HTERT RPE-1 (cell line): ENCODE results near the gene DCUN1D4.

Source experiments
- in situ Hi-C: fragments of 300-500 bp; cut with MboI; formaldehyde crosslinking; loops from 4 replicates; pipeline ENCODE4 v1.14.3; 2020; ENCODE audit warnings: low sequenced_read_pairs

The DCUN1D4 gene

DNA sequence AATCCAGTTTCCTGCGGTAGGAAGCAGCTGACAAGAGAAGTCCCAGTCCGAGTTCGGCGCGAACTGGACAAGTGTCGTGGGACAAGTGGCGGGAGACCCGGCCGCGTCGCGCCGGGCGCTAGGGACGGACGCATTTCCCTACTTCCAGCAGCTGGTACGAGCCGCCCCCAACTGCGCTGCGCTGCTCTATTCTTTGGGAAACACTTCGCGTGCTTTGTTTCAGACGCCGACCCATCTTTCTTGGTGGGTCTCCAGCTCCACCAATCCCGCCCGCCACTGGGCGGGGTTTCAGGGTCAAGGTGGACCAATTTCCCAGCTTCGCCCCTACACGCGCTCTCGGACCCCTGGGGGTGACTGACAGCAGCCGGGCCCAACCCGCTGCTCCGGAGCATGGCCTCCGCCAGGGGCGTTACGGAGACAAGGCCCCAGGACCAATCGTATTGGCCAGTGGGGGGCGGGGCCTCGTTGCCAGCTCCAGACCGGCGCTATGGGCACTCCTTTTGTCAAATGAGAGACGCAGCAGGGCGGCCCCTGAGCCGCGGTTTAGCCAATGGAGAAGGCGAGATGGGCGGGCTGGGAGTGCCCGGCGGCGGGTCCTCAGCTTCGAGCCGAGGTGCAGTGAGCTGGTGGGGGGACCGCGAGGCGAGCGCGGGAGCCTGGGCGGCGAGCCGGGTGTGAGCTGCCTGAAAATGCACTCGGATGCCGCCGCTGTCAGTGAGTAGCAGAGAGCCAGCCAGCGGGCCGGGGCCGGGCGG, at the start of gene DCUN1D4:
DCUN1D4 (plus strand) TSS at position 600 of the 755 bp plus-strand sequence; CDS start at position 690, 90 bp downstream.
- in situ Hi-C loops, result no loop called here

DNA sequence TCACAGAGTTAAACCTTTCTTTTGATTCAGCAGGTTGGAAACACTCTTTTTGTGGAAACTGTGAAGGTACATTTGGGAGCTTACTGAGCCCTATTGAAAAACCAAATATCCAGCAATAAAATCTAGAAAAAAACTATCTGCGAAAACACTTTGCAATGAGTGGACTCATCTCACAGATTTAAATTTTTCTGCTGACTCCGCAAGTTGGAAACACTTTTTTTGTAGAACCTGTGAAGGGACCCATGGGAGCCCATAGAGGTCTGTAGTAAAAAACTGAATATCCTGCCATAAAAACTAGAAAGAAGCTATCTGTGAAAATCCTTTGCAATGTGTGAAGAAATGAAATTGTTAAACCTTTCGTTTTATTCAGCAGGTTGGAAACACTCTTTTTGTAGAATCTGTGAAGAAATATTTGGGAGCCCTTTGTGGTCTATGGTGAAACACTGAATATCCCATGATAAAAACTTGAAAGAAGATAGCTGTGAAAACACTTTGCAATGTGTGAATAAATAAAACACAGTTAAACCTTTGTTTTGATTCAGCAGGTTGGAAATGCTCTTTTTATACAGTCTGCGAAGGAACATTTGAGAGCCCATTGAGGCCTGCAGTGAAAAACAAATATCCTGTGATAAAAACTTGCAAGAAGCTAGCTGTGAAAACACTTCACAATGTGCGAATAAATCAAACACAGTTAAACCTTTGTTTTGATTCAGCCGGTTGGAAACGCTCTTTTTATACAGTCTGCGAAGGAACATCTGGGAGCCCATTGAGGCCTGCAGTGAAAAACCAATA, 22.3 kb upstream of the DCUN1D4 start:
- in situ Hi-C loops, result no loop called here

DNA sequence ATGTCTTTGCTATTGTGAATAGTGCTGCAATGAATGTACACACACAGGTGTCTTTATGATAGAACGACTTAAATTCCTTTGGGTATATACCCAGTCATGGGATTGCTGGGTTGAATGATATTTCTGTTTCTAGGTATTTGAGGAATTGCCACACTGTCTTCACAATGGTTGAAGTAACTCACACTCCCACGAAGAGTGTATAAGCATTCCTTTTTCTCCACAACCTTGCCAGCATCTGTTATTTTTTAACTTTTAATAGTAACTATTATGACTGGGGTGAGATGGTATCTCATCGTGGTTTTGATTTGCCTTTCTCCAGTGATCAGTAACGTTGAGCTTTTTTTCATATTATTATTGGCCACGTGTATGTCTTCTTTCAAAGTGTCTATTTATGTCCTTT, 17.6 kb upstream of the DCUN1D4 start:
- in situ Hi-C loops, result no loop called here

DNA sequence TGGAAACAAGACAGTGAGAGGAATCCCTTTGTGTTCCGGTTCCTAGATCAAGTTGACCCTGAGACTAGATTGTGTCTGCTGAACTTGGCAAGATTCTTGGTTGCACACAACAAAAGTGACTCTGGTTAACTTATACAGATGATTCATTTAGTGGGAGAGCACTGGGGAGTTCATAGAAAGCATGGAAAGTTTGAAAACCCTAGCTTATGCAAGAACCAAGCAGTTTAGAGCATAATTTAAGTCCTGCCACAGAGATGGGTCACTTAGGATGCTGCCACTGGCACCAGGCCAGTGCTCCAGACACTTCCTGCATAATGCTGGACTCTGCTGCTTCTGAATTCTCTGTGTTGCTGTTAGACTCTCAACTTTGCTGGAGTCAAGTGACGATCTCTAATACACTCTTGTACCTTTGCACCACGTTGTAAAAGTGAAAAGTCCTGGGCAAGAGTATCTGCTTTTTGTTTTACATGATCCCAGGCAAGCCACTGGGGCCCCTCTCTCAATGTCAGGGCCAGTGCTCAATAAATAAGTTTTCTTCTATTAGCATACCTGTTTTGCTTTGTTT, 12.7 kb upstream of the DCUN1D4 start:
- in situ Hi-C loops, result no loop called here

DNA sequence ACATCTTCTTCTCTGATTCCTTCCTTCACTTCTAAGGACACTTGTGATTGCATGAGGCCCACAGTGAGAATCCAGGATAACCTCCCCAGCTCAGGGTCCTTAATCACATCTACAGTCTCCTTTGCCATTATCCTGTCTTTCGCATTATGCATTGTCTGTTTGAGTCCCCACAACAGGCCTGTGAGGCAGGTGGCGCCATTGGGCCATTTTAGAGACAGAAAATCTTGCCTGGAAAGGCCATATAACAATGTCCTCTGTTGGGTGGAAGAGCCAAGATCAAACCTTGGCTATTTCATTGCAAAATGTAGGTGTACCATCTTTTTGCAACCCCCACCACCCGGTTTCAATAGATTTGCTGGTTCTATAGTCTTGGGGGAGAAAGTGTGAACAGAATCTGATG, 11.8 kb upstream of the DCUN1D4 start:
- in situ Hi-C loops, result no loop called here

DNA sequence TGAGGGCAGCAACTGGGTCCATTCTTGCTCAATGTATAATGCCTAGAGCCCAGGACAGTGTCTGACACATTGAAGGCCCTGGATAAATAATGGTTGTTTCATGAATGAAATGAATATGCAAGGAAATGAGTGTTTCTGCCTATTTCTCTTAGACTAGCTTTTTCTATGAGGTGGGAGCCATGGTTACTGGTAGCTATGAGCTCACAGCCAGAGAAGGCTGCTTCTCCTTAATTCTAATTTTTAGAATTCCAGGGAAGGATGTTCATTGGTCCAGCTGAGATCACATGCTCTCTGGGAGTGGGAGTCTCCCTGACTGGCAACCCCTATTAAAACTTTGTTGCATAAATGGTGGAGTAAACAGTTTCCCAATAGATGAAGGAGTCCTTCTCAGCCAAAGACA, 9.7 kb upstream of the DCUN1D4 start:
- in situ Hi-C loops, result no loop called here

DNA sequence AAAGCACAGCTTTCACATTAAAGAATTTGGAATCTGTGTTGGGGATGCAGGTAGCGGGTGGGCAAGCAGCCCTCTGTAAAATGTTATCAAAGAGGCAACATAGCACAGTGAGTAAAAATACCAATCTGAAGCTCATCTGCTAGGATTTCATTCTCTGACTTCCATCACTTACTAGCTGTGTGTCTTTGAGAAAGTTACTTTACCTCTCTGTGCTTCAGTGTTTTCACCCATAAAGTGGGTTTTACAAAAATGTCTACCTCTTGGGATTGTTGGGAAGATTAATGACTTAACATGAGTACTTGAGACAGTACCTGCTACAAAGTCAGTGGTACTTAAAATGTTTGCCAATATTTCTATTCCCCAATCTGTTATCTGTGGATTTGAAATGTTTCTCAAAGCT, 7.9 kb upstream of the DCUN1D4 start:
- in situ Hi-C loops, result no loop called here

DNA sequence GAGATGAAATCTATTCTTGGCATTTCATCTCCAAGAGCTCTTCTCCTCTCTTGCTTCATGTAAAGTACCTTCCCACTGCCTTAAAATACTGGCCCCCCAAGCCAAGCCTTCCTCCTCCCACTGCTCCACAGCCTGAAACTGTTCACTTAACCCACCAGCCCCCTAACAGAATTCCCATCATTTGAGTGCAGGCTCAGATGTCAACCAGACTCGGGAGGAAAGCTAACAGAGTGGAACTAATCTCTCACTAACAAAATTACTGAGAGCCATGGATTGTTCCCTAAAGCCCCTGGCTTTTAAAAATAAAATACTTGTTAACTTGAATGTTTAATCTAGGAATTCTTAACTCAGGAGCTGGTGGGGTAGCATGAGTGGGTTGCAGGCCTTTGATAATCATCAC, 7.1 kb upstream of the DCUN1D4 start:
- in situ Hi-C loops, result no loop called here

DNA sequence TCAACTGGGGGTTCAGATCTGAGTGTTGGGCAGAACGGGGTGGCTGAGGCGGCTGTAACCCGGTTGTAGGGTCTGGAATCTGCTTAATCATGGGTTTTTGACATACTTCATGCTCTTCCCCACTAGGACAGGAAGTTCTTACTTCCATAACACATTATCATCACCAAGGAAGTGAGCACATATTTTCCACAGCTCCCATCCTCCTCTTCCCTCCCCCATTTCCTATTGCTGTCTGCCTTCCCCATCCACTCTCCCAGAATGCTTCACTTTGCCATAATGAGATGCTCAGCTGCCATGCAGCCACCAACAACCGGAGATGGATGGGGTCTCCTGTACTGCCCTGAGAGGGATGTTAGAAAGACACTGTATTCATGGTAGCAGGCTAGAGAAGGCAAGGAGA, 6.4 kb upstream of the DCUN1D4 start:
- in situ Hi-C loops, result no loop called here

DNA sequence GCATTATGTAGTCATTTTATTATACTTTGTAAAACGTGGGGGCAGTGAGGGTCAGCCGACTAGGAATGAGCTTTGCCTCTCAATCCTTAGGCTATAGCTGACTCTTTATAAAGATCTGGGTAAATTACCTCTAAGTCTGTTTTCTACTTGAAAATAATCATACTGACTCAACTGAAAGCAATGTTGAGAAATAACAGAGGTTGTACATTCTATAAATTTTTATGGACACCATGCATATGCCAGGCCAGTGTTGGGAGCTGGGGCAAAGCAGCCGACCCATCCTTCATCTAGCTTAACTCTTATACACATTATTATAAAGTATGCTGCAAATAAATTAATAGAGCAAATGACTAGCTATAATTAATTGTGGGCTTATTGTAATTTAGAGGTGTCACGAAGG, 2.2 kb upstream of the DCUN1D4 start:
- in situ Hi-C loops, result no loop called here

DNA sequence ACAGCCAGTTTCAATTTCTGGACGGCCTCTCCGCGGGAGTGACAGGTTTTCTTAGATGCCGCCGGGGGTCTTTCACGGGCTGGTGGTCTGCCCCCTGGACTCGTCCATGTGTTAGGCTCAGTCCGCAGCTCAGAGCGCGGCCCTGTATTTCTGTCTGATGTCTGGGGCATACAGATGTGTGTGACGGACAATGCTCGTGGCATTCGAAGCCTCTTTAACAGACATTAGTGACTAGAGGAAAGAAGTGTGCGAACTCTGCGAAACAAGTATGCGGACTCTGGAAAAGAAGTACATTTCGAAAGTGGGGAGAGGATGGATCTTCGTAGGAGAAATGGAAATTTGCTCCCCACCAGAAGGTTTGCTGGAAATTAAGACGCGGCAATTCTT, 793 bp upstream of the DCUN1D4 start:
- in situ Hi-C loops, result no loop called here

DNA sequence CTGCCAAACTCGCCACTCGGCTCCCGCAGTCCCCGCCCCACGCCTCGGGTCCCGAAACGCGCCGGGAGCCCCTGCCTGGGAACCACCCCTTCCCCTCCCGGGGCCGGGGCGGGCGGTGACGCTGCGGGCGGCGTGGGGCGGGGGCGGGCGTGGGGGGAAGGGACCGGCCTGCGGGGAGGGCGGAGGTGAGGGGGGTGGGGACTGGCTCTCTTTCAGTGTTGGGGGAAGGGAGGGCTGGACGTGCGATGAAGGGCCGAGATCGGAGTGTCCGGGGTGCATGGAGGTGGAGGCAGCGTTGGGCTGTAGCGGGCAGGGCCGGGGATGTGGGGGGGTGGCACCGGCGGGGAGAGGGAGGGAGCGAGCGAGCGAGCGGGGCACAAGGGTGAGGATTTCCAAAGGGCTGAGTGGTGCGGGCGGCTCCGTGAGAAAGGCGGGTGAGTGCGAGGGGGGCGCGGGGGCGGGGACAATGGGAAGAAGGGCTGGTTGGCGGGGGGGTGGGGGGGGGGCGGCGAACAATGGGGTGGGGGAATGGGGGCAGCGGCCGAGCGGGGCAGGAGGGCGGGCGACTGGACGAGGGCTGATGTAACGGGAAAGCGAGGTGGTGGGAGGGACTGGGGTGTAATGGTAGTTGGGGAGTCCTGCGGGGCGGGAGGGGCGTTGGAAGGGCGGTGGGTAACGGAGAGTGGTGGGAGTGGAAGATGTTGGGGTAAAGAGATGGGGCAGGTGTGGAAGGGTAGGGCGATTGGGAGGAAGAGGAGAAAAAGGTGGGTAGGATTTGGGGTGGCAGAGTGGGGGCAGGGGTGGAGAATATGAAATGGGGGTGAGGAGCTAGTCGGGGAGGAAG, 578 bp downstream of the DCUN1D4 start:
- in situ Hi-C loops, result no loop called here

DNA sequence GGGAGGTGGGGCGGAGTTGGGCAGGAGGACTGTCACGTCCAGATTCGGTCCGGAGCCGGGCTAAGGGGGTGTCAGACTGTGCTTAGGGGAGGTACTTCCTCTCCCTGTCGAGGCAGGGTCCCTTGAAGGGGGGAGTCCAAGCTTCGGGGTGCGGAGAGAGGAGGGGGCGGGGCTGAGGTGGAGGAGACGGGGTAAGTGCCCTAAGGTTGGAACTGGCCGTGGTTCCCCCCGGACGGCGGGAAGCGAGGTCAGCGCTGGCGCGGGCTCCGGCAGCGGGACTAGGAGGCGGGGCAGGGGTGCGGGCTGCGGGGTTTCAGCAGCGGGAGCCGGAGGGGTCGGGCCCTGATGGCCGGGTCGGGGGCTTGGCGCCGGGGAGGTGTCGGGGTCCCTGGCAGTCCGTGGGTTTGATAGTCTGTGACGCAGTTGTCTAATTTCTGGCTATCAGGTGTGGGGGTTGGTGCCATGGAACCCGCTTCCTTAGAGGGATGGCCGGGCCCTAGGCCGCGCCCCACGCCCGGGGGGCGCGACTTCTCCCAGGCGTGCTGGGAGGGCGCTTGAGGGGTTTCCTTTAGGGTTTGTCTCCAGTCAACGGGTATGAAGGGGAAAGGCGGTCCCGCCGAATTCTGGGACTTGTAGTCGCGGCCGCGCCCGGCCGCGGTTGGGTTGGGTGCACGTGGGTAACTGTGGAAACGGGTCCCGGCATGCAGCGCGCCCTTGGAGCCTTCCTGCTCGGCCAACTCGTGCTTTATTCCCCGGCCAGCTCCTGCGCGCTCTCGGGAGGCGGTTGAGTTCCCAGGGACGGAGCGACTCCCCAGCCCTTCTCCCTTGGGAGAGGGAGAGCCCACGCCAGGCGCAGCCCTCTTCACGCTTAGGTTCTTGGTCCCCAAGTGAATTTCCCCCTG, 1.5 kb downstream of the DCUN1D4 start:
- in situ Hi-C loops, result no loop called here

DNA sequence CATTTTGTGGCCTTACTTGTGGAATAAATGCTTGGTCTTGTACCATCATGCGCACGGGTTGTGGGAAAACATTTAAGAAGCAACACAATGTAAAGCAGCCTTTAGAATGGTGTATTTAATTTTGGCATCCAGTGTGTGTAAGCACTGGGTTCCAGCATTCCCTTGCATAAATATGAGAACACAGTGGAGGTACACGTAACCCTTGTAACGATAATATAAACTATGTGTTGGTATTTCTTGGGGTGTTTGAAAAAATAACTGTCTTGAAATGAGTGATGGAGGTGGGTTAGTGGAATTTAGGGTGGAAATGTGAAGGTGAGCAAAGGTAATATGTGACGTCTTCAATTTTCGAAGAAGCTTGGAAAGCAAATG, 2.1 kb downstream of the DCUN1D4 start:
- in situ Hi-C loops, result no loop called here

DNA sequence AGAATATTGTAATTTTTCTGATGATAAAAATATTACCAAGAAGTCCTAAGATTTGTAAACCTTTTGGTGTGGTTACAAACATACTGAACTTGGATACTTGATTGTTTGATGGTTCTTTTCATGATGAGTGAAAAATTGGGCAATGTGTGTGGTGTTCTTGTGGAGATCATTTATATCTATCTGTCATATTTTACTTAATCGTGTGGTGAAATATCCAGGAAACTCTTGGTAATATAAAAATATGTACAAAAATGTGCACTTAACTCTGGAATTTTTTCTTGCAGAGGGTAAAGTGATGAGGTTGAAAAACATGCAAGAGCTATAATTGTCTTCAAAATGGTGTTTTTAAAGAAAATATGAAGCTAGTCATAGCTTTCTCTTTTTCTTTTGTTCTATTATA, 2.8 kb downstream of the DCUN1D4 start:
- in situ Hi-C loops, result no loop called here

DNA sequence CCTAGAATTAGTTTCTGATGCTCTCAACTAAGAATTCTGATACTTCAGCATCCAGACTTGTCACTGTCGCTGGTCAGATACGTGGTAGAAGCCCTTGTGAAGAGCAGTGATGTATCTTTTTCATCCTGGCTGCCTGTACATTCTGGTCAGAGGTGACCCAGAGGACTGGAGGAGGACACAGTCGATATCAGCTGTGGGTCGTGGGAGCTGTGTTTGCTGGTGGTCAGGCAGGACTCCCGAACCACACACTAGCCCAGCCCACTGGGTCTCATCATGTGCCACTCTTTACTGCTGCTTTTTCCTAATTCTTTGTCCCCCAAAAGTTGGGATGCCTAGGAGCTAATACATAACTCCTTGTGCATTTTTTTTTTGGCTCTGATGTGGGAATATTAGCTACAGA, 6.5 kb downstream of the DCUN1D4 start:
- in situ Hi-C loops, result no loop called here

DNA sequence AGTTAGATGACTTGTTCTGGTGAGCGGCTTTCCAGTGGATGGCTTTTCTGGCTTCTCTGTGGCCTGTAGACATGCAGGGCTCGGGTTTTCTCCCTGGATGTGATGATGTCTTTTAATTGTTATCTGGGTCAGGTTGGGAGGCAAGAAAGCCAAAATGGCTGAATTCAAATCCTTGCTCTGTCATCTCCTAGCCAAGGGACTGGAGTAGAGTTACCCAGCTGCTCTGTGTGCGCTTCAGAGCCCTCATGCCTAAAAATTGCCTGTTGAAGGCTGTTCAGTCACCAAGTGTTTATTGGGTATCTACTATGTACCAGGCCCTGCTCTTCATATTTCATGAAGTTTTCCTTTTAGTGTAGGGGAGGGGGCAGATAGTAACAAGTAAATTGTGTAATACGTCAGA, 7.3 kb downstream of the DCUN1D4 start:
- in situ Hi-C loops, result no loop called here

DNA sequence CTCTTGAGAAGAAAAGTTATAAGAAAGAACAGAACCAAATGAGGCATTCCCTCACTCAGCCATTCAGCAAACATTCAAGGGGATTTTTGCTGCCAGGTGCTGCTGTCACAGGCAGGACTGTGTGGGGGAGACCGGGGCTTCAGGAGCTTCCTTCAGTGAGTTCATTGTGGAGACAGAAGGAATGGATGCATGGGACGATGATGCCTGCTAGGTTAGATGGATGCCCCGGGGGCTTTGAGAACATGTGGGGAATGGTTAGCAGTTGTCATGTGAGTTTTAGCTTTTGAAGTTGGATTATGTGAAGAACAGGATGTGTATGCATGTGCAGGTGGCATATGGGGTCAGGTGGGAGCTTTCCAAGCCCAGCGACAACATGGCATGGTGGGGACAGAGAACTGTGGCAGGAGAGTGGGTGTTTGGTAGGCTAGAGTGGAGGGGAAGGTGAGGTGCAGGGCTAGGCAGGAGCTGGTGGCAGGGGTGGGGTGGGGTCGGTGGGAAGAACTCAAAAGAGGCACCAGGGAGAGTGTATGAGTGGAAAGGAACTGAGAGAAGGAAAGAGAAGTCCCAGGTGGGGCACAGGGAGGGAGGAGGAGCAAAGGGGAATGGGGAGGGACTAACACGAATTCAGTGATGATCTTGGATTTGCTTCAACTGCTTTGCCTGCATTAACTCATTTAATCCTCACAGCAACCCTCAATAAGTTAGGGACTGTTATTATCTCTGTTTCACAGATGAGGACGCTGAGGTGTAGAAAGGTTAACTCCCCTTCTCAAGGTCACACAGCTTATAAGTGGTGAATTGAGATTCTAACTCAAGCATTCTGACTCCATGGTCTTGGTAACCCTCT, 8.4 kb downstream of the DCUN1D4 start:
- in situ Hi-C loops, result no loop called here

DNA sequence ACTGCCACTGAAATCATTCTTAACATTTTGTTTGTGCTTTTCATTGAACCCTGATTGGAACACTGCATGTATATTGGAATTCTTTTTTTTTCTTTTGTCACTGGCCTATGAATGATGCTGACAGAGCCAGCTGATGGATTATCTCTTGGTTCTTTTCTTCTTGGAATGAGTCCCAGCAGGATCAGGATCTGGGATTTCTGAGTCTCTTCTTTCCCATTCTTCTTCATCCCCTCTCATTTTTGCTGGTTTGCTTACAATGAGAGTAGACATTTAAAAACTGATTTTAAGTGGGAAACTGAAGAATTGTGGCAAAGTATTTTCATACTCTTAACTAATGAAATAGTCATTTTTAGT, 9.0 kb downstream of the DCUN1D4 start:
- in situ Hi-C loops, result no loop called here
